GM19240 (cell line): Measurements from ENCODE around the gene RBFOX2.
"Not testable (repeated sequence)": the region's sequence is repeated elsewhere in the genome, so short reads cannot be mapped to it uniquely, and the experiment has no call there.

Experiments
- DNase-seq: peaks from one replicate; pipeline ENCODE4 v3.0.0; 2011; ENCODE audit warnings: low spot score; ENCODE audit not compliant: insufficient read length

RBFOX2 gene

DNA sequence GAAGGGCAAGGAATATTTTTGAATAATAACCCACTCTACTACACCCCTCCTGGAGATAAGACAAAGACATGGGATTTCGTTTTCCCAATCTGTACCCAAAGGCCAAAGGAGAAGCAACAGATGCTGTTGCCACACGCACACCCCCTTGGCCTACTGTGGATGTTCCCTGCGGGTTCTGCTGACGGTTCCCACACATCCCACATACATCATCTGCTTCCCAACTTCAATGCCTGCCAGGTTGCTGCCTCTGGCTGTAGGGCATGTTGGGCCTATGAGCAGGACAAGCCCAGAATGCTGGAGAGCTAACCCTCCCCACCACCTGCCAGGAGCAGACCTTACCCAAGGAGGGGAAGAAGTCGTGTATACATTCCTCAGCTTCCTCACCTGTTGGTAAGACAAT is 13.6 kb upstream of the RBFOX2 start:
- no peak for DNase-seq

DNA sequence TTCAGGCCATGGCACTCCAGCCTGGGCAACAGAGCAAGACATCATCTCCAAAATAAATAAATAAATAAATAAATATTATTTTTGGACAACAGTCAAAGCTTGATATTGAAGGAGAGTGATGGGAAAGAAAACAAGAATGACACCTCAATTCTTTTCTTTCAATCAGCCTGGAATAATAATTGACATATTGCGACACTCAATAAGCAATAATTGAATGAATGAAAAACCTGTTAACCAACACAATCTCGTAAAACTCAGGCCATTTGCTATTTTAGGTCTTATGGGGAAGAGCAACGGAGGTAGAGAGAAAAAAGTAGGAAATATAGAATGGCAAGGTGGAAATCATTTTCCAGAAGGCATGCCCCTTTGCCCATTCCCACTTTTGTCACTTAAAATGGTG is 10.5 kb upstream of the RBFOX2 start:
- no peak for DNase-seq

DNA sequence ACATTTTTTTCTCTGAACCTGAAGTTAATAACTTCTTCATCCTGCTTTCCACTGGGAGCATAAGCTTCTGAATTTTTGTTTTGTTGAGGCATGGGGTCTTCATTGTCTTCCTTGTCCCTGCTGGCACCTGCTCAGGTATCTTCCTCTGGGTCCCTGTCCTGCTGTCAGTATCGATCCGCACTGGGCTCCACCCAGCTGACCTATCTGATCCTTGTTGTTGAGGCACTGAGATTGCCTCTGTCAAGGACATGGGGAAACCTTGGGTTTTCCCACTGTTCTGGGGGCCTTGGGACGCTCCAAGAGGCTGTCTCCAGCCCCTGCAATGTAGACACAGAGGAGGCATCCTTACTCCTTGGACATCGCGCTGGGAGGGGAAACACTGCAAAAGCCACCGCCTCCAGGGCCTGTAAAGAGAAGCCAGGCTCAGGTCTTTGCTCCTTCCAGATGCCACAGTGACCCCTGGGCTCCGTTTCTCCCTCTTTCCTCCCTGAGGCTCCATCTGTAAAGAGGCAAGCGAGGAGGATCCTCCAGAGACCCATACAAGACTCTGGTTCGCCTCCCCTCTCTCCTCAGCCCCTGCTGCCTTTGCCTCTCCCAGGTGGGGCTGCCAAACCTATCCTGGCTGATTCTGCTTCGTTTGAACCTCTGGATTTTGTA is 8.6 kb upstream of the RBFOX2 start:
- DNase-seq, result no peak

DNA sequence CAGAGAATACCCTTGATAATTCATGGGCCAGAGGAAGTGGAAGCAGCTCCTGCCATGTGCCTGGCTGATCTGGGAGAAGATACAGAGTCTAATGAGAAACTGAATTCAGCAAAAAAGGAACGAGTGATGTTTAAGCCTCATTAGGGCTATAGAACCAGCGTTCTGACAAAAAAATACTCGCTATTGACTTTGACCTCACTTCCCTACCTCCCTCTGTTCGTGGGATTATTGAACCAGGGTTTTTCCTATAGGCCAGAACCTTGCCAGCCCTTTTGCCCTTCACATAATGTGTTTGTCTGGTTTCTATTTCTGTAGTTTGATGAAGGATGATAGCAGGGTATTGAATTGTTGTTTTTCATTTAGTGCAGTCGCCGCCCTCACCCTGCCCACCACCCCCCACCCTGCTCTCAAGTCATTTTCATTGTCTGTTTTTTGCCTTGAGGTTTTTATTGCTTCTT is 7.6 kb upstream of the RBFOX2 start:
- DNase-seq, result no peak

DNA sequence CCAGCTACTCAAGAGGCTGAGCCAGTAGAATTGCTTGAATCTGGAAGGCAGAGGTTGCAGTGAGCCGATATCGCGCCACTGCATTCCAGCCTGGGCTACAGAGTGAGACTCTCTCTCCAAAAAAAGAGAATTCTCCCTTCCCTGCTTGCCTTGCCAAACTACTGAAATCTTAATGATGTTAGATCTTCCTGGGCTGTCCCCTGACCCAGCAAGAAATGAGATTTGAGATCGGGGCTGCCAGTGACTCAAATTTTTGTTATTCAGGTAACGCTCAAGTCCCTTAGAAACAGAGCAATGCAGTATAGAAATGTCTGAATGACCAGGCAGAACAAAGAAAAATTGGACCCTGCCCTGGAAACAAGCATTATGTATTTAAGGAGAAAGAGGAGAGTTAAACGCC is 4.0 kb upstream of the RBFOX2 start:
- no peak for DNase-seq

DNA sequence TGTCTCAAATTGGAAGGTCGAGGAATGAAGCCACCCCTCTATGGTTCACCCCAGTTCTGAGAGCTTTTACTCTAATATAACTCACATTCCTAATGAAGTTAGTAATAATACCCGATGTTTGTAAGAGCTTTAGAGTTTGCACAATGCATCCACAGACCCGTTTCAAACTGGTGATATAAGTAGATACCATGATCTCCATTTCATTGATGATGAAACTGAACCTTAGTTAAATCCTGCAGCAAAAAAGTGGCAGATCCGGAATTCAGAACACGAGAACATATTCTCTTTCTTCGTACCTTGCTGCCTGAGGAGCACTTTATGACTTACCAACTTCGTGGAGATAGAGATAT is 757 bp upstream of the RBFOX2 start:
- no peak for DNase-seq

DNA sequence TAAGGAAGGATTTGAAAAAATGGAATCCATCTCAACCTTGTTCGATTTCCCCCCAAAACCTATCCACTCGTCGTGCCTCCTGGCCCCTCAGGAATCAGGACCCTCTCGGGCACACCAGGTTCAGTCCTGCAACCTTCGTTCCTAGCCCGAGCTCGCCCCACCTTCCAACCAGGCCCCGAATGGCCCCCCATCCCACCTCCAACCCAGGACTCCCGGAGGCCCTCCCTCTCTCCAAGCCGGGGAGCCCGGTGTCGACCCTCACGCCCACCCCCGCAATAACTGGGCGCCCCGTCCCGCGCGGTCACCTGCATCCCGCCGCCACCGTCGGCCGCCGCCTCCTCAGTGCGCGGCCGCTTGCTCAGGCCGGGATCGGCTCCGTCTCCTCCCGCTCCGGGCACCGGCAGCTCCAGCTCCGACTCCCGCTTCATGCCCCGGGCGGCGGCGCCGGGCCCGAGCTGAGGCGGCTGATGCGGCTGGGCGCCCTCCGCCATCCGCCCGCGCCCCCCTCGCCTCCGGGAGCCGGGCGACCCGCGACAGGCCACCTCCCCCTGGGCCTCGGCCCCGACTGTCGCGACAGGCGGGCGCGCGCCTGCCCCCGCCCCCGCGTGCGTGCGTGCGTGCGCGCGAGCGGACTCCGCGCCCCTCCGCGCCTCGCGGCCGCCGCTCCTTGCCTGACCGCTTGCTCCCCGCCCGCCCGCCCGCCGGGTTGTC is 534 bp downstream of the RBFOX2 start:
- DNase-seq, result no peak

DNA sequence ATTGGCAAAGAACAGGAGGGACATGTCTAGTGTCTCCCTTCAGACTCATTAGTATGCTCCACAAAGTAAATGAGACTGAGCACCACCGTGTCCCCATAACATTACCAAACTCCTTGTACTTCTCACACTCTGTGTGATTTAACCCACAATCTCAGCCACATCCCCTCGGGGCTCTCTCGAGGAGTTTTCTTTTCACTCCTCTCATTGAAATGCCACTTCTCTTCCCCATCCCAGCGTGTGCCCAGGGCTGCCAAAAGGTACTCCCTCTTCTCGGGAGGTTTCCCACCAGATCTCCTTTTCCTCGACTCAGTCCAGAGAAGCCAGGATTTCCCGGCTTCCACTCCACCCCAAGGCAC is 1.1 kb downstream of the RBFOX2 start:
- DNase-seq, result no peak

DNA sequence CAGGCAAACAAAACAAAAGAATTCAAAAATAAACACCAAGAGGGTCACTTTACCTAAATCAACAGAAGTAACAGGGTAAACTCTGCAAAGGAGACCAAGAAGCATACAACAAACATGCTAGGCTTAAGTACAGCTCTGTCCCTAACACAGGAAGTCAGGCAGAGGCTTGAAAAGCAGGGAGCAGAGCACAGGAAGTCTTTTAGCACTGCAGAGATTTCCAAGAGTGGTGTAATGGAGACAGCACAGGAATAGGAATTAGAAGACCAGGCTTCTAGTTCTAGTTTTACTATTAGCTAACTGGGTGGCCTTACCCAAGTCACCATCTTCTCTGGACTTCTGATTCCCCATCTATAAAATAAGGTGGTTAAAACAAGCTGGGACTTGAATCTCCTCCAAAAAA is 1.9 kb downstream of the RBFOX2 start:
- DNase-seq, result no peak

DNA sequence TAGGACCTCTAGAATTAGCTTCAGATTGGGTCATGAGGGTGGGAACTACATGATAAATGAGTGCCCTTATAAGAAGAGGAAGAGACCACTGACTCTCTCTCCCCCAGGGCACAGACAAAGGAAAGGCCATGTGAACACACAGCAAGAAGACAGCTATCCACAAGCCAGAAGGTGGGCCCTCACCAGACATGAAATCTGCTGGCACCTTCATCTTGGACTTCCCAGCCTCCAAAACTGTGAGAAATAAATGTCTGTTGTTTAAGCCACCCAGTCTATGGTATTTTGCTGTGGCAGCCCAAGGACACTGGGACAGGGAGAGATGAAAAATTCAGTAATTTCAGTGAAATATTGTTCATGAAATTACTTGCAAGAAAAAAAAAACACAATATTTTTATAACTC is 5.9 kb downstream of the RBFOX2 start:
- no peak for DNase-seq

DNA sequence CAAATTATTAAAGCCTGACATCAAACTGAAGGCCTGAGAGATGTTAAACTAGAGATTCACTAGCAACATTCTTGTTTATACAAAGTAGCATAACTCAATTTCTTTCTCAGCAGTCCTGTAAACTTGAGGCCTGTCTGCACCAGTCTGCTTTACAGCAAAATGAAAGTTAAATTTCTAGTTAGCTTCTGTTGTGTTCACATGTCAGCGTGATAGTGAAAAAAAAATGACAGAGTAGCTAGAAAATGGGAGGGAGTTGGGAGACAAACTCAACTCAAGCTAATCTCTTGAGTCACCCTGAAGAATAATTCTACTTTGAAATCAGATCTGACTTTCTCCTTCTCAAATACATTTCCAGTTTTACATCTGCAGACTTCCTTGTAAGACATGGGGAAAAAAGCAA is 6.5 kb downstream of the RBFOX2 start:
- no peak for DNase-seq

DNA sequence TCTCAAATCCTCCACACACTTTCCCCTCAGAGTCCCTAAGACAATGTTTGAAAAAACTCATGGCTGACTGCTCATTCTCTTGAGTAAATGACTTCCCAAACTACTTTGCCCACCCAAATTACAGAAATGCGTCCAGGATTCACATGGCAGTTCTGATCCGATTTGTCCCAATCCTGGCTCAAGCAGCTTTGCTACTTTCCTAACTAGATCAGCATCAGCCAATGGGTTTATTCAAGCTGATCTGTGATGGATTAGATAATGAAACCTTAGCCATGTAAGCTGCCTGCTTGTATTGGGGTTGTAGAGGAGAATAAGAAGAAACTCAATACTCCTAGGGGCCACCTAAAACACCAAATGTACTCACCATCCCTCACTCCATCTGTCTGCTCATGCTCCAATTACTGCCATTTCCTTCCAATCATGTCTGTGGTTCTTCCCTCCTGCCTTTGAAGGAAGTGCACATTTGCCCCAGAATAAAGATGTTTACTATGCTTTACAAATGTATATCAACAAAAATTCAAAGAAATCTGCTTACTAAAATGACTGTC is 6.9 kb downstream of the RBFOX2 start:
- DNase-seq, result no peak

DNA sequence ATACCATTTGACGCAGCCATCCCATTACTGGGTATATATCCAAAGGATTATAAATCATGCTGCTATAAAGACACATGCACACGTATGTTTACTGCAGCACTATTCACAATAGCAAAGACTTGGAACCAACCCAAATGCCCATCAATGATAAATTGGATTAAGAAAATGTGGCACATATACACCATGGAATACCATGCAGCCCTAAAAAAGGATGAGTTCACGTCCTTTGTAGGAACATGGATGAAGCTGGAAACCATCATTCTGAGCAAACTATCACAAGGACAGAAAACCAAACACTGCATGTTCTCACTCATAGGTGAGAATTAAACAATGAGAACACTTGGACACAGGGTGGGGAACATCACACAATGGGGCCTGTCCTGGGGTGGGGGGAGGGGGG is 7.8 kb downstream of the RBFOX2 start:
- DNase-seq, result not testable (repeated sequence)

DNA sequence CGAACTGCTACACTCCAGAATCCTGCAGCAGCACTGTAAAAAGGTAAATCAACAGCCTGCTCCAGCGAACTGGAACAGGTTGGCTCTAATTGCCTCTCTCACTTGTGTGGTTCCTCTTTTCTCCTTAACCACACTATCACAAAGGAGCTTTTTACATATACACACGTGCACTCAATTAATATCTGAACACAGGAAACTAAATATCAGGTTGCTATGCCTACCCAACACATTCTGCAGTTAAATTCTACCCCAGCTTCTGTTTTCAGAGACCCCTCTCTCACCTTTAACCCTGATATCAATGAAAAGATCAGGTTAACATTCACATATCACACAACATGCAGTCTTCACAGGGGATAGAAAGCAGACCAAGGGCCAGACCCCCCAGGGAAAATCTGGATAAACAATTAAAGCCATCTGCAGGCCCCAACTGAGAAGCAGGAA is 11.0 kb downstream of the RBFOX2 start:
- no peak for DNase-seq

DNA sequence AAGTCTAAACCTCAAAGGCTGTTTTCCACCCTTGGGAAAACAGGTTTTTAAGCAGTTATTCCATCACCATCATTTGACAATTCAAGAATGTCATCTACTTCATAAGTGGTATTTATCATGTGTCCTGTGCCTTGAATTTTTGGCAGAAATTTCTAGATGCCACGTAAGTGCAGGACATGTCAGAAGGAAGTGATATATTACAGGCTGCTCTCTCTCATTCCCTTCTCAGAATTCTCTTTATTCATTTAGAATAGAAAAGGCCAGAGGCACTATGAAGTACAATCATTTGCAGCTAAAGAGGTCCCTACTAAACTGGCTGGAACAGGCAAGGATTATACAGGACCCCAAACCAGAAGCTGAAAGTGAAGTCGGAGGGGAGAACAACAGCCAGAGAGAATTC is 11.9 kb downstream of the RBFOX2 start:
- no peak for DNase-seq

DNA sequence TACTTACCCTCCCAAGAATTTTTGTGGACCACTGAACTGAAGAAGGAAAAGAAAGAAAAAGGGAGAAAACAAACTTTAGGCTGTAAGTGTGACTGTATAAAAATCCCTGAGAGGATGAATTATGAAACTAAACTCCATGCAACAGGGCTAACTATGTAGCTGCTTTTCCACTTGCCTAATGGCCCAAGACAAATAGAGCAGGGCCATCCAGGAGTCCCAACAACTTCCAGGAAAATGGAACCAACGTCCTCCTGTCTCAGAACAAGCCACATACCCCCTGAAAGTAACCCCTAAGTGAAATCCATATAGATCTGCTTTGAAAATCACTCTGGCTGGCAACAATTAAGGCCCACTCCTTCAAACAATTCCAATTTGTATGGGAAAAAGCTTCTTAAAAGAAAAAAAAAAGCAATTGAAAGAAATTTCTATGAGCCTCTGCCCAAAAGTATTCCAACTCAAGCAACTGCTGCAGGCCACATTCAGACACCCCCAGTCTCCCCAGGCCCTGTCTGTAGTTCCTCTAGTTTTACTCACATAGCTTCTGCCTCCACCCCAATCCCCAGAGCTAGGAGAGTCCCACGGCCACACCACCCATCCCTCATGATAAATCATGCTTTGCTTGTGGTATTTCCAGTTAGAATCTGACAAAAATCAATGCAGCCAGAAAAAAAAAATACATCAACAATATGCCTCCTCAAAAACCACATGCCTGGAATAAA is 12.7 kb downstream of the RBFOX2 start:
- DNase-seq, result no peak

DNA sequence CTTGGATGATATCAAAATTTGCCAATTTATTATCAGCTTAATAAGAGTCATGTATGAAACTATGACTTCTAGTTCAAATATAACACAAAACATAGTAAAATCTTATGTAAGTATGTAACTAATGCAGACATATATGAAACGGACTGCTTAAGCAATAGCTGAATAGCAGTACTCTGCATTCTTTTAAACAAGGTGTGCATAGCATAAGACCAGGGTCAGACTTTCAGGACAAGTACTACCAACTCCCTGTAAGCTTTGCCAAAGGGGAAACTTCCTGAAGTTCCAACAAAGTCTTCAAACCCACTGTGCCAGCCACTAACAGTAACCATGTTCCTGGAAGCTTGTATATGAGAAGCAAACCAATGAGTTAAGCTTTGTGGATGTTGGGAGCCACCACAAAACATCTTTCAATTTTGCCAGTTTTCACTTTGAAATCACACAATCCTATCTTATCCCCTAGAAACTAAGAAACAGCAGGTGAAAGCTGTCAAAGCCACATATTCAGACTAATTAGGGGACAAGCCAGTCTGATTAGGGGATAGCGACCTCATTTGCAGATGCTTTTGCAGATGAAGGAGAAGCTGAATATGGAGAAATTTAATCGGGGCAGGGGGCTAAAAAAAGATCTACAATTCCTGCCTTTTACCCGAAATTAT is 13.3 kb downstream of the RBFOX2 start:
- DNase-seq, result no peak

DNA sequence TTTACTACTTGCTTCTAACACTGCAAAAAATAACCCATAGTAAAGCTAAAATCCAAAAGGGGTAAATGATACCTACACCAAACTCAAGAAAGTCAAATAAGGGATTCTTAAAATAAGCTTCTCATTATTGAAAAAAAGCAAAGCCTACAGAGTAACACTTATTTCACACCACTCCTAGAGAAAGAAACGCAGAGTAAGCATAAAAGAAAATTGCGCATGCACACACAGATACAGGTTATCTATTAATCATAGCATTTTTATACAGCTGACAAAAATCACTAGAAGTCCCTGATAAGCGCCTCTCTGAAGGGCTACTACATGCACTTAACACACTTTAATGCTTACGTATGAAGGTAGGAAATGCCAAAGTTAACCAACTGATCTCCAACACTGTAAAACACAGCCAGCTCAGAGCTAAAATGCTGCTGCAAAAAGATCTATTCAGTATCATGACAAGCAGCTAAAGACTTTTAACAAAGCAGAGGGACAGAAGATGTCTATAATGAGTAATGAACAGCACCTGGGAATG is 14.0 kb downstream of the RBFOX2 start:
- no peak for DNase-seq

DNA sequence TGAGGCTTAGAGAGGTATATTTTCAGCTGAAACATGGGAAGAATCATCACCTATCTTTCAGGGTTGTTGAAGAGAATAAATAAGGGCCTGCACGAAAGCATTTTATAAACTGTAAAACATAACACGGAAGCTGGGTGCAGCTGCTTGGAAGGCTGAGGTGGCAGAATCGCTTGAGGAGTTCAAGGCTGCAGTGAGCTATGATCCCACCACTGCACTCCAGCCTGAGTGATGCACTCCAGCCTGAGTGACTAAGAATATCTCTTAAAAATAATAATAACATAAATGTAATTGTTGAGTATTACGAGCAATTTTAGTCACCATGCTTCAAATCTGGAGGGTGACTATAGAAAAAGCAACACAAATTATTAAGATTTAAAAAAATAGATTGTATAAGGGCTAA is 16.3 kb downstream of the RBFOX2 start:
- DNase-seq, result no peak

DNA sequence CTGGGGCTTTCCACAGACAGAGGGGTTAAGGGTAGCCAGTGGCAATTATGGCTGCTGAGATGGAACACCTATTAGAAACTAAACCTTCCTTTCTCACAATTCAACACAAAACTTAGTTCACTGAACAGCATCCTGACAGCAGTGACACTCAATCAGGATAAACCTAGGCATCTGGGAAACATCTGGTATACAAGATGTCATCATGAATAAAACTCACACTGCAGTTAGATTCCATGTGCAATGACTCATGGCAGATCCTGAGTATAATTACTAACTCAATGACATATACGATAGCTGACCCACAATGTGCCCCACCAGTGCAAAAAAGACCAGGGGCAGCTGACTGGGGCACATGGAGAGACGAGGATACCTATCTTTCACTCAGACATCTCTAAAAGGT is 17.7 kb downstream of the RBFOX2 start:
- DNase-seq, result no peak

DNA sequence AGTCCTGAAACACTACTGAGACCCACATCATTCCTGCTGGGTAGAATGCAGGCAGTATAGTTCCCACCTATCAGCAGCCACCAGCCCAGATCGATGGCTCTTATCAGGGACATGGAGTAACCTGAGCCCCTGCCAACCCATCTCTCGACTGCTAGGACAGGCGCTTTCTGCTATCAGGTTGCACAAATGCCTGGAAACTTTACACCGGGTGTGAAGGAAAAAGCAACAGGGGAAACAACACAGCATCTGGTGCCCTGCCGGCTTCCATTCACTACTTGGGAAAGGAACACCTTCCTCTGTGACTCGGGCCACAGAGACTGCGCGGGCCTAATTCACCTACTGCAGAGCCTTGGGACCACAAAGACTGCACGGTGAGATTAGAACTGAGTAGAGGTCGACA is 18.5 kb downstream of the RBFOX2 start:
- DNase-seq, result no peak

DNA sequence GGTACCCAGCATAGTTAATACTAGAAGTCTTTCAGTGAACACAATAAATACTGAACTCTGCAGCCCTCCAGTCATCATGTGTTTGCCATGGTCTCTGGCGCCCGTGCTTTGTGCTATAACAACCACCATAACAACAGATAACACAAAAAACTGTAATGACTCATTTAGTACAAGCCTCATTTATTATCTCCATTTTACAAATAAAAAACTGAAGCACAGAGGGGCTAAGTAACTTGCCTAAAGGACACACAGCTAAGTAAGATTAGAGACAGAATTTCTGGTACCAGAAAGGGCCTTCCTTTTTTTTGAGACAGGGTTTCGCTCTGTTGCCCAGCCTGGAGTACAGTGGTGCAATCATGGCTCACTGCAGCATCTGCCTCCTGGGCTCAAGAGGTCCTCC is 19.5 kb downstream of the RBFOX2 start:
- DNase-seq, result no peak
